ENCODE data around the gene SFSWAP.

- TF ChIP-seq CTCF (IDR thresholded peaks at IDR 0.05; ENCODE audit: poor library complexity): no peak
- TF ChIP-seq EZH2 (IDR thresholded peaks at IDR 0.05; ENCODE audit: borderline replicate concordance): no peak
- no peak for TF ChIP-seq EZH2phosphoT487 (IDR thresholded peaks at IDR 0.05; ENCODE audit: low read depth, severe bottlenecking, unreplicated experiment)
Observed at GRCh38 chr12:131786331-131786730, 75.4 kb downstream of the SFSWAP start.

Measured in hepatocyte (in vitro differentiated cells).